ENCODE measurements around the gene UNC13B.

DNA sequence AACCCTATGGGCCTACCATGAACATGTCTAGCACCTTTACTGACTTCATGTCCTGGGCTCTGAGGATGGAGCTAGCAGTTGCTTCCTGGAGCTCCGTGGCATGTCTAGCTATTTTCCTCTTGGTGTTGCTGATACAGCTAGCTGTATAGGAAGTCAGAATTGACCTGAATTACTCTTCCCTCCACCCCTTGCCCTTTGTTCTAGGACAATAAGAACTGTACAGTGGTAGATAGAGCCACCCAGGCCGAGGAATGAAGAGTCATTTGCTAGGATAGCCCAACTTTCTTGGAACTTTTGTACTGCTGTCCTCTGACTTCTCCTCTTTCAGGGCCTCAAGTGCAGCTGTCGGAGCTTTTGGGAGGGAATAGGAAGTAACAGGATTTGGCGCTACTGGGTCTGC is 218.2 kb downstream of the UNC13B start:
- TF ChIP-seq RAD21 (IDR thresholded peaks at IDR 0.05; ENCODE audit: low read depth) = no peak
- TF ChIP-seq, protein P1, sequence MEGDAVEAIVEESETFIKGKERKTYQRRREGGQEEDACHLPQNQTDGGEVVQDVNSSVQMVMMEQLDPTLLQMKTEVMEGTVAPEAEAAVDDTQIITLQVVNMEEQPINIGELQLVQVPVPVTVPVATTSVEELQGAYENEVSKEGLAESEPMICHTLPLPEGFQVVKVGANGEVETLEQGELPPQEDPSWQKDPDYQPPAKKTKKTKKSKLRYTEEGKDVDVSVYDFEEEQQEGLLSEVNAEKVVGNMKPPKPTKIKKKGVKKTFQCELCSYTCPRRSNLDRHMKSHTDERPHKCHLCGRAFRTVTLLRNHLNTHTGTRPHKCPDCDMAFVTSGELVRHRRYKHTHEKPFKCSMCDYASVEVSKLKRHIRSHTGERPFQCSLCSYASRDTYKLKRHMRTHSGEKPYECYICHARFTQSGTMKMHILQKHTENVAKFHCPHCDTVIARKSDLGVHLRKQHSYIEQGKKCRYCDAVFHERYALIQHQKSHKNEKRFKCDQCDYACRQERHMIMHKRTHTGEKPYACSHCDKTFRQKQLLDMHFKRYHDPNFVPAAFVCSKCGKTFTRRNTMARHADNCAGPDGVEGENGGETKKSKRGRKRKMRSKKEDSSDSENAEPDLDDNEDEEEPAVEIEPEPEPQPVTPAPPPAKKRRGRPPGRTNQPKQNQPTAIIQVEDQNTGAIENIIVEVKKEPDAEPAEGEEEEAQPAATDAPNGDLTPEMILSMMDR (IDR thresholded peaks at IDR 0.05 in 2 of 3, conservative IDR thresholded peaks at IDR 0.05 in 1 of 3; ENCODE audit: borderline replicate concordance in 1 of 3, insufficient read depth in 1 of 3, low read depth in 2 of 3, low read length in 2 of 3) = no peak
- TF ChIP-seq ZFX (IDR thresholded peaks at IDR 0.05) = no peak
- TF ChIP-seq CEBPB (IDR thresholded peaks at IDR 0.05; ENCODE audit: low read depth) = no peak
- TF ChIP-seq CBX3 (IDR thresholded peaks at IDR 0.05; ENCODE audit: low read depth) = no peak
- no peak for TF ChIP-seq POLR2A (IDR thresholded peaks at IDR 0.05; ENCODE audit: borderline replicate concordance, extremely low read depth, insufficient read depth, insufficient read length)
